Erythroblast (primary cell): ENCODE measurements around the gene ADAMTSL2.

Experiments used
- GATA1 ChIP-seq: IDR thresholded peaks from 2 replicates; pipeline ENCODE4 v1.6.1; 2011; ENCODE audit warnings: low read depth, mild to moderate bottlenecking, control low read depth, low read length, moderate library complexity
- POLR2A ChIP-seq: IDR thresholded peaks from 2 replicates; pipeline ENCODE4 v1.6.1; 2011; ENCODE audit warnings: mild to moderate bottlenecking, low read length

DNA sequence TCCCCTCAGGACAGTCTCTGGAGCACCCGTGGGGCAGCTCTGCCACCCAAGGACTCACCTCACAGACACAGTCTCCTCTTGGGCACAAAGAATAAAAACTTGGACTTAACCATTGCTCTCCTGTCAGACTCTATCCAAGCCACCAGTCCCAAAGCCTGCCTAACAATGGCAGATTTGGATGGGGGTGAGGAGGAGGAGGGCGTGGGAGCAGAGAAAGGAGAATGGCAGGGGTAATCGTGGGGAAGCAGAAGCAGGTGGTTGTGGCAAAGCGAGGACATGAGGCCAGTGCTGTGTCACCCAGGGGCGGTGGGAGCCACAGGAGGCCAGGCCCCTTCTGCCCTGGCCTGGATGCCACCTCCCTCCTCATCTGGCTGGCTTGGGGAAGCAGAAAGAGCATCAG, 80.2 kb downstream of the ADAMTSL2 start:
- TF ChIP-seq POLR2A: no peak
- TF ChIP-seq GATA1: no peak
